GM10266 (cell line): ENCODE measurements around the gene TBKBP1.
"Not testable (repeated sequence)": the region's sequence is repeated elsewhere in the genome, so short reads cannot be mapped to it uniquely, and the experiment has no call there.

Experiments
- DNase-seq: peaks from one replicate; pipeline ENCODE4 v3.0.0; 2012; ENCODE audit errors: extremely low spot score
- TF ChIP-seq, protein P1 (sequence below): IDR thresholded peaks from 2 replicates; pipeline ENCODE4 v1.5.1; 2012; ENCODE audit warnings: mild to moderate bottlenecking, low read depth; ENCODE audit not compliant: control insufficient read depth, insufficient read depth; ENCODE audit errors: missing control alignments

Gene TBKBP1

DNA sequence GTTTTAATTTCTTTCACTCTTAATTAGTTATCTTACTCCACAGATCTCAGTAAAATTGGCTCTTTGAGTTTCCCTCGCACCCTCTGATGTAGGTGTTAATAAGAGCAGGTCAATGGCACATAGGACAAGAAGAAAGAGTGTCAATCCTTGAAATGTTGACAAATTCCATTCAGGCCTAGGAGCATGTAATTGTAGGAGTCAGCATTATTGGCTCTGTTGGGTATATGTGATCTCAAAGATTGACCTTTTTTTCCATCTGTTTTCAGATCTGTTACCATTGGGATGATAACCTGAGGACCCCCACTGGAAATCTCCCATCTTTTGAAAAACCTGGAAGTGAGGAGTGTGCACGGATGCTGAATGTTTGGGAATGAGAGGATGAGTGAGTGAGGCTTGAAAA, 11.8 kb upstream of the TBKBP1 start:
- no peak for DNase-seq
- TF ChIP-seq, protein P1, sequence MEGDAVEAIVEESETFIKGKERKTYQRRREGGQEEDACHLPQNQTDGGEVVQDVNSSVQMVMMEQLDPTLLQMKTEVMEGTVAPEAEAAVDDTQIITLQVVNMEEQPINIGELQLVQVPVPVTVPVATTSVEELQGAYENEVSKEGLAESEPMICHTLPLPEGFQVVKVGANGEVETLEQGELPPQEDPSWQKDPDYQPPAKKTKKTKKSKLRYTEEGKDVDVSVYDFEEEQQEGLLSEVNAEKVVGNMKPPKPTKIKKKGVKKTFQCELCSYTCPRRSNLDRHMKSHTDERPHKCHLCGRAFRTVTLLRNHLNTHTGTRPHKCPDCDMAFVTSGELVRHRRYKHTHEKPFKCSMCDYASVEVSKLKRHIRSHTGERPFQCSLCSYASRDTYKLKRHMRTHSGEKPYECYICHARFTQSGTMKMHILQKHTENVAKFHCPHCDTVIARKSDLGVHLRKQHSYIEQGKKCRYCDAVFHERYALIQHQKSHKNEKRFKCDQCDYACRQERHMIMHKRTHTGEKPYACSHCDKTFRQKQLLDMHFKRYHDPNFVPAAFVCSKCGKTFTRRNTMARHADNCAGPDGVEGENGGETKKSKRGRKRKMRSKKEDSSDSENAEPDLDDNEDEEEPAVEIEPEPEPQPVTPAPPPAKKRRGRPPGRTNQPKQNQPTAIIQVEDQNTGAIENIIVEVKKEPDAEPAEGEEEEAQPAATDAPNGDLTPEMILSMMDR: no peak

DNA sequence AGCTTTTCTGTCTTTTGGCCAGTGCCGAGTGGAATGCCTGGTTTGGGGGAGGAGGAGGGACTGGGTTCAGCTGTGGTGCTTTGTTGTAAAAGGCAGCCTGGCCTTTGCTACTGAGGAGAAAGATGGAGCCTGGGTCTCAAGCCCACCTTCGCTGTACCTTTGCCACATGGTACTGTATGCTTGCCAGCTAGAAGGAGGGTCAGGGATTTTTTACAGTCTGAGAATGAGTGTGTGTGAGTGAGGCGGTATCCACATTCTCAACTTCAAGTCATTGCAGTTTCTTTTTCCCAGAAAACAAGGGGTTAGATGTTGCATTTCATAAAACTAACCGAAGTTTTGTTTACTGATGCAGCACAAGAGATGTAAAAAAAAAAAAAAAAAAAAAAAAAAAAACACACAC, 11.2 kb upstream of the TBKBP1 start:
- not testable (repeated sequence) for DNase-seq

DNA sequence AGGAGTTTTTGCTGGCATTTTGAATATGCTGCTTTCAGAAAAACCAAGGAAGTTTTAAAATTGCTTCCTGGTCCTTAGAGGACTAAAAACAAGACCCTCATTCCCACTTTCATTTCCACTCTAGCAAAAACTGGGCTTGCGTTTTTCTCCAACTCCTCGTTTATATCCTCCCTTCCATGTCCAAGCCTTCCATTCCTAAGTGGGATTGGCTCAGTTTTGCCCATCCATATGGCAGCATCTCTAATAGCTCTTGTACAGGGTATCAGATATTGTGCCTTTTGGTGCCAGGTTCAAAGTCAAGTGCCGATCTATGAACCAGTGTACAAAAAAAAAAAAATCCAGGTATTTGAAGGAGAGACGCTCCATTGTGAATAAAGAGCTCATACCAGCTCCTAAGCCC, 9.9 kb upstream of the TBKBP1 start:
- TF ChIP-seq, protein P1: no peak
- DNase-seq: no peak

DNA sequence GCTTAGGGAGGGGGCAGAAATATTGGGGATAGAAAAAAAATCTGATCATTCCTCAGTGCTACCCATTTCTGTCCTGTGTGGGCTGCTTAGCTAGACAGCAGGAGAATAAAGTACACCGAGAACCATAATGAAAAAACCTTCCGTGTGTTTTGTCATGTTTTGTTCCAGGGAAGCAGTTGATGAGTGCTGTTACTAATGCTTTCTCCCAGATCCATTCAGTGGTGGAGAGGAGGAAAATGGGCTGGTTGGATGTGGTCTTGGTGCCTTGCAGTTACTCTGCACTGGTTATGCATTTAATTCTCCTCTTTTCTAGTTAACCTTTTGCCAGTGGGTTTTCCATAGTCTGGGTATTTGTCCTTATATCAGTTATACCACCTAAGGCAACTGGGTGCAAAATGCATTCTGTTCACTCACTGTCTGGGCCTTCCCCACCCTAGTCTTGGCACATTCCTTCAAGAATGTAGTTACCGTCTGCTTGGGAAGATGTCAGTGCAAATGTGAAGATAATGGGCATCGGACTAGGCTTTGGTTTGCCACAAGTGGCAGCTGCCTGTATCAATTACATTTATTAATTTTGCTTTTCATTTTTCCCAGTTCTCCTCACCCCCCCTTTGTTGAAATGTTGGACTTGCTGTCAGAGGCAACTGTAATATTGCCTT, 9.3 kb upstream of the TBKBP1 start:
- TF ChIP-seq, protein P1: no peak
- DNase-seq: no peak

DNA sequence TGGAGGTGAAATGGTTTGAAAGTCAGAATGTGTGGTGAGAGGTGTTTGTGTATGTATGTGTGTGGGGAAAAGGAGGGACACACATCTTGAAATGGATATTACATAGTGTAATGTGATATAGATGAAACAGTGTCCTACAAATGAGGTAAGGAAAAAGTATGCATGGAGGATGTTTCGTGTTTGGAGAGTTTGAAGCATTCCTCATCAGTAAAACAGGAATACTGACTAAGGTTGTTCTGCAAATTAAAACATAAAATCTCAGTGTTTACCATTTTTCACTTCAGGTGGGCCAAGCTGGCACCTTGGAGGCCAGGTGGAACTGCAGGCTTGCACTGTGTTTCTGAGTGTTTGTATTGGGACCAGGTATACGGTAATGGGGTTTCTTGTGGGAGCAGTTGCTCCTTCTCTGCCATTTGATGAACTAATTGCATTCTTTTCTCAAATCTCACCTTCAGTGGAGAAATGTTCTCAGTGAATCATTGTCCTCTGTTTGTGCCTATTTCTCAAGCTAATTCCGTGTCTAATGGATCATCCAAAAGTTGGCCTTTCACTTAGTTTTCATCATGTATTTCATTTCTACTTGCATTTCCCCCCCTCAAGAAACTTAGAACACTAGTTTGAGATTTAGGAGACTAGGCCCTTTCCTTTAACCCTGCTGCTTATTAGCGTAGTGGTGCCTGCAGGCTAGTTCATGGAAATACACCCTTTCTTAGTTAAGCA, 8.2 kb upstream of the TBKBP1 start:
- no peak for DNase-seq
- TF ChIP-seq, protein P1: no peak

DNA sequence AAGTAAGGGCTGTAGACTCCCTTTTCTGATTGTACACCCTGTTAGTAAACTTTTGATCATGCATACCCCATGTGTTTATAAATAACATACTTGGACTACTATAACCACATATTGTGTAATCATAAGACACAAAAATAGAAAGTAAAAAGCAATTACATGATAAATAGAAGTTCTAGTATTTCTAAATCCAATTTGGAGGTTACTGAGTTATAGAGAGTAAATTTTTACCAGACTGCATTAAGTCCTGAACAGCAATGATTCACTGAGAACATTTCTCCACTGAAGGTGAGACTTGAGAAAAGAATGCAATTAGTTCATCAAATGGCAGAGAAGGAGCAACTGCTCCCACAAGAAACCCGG, 7.7 kb upstream of the TBKBP1 start:
- no peak for DNase-seq
- TF ChIP-seq, protein P1: no peak

DNA sequence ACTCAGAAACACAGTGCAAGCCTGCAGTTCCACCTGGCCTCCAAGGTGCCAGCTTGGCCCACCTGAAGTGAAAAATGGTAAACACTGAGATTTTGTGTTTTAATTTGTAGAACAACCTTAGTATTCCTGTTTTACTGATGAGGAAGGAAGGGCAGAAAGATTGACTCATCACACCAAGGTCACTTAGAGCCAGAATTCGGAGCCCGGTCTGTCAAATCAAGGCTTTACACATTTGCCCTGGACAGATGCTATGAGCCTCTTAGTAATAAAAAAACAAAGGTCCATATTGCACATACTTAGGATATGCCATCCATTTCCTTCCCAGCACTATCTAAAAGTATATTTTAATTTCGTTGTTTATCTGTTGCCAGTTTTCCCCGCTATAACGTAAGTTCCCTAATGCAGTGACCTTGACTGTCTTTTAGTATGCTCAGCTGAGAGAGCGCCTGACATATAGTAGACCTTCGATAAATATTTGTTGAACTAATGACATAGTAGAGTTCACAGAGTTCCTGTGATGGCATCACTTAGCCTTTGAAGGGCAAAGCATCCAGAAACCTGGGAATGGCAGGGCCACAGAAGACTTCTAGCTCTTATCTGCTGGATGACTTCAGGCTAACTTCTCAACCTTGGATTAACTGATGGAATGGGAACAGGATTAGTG, 7.2 kb upstream of the TBKBP1 start:
- no peak for DNase-seq
- TF ChIP-seq, protein P1: no peak
